ENCODE results near the gene NRL. TPM values are rescaled to one million over a fixed set of nuclear protein-coding genes. Genes with fewer than 3 reads are reported as not detected.

NRL gene
- total and polyA plus RNA-seq, 7 donors = 1.2 to 5.1 (median 2.4) TPM

GRCh38 chr14:24159777-24160498 lies 45.2 kb upstream of the NRL start:
- H3K4me3 ChIP-seq = no peak overlapping the region
- H3K27ac ChIP-seq = no peak overlapping the region
- no peaks in the 10 kb centered on the region for H3K9me3 ChIP-seq
- H3K36me3 ChIP-seq (ENCODE audit: insufficient read depth in 1 of 2, low read depth in 1 of 2) = peaks cover 6 to 75% of the 10 kb centered on the region in 2 donors
- intact Hi-C loops (cut with DNase I) = loop anchor here in 1 of 2 donors (2.0 kb wide), 2 partner anchors 51 to 101 kb away; no protein-coding TSS in a partner anchor
- peak in 1 of 2 donors; percentile 47 for DNase-seq
- ATAC-seq = no peak
- H3K27me3 ChIP-seq (ENCODE audit: insufficient read depth in 3 of 3, low read length in 2 of 3) = no peaks in the 10 kb centered on the region
- TF ChIP-seq CTCF (IDR thresholded peaks at IDR 0.05) = no peak
- WGBS, 3 donors = 81 to 93% (median 81%) methylated on average over 11 of the region's 11 CpGs
- H3K4me1 ChIP-seq = peaks cover 19% of the 10 kb centered on the region

DNA sequence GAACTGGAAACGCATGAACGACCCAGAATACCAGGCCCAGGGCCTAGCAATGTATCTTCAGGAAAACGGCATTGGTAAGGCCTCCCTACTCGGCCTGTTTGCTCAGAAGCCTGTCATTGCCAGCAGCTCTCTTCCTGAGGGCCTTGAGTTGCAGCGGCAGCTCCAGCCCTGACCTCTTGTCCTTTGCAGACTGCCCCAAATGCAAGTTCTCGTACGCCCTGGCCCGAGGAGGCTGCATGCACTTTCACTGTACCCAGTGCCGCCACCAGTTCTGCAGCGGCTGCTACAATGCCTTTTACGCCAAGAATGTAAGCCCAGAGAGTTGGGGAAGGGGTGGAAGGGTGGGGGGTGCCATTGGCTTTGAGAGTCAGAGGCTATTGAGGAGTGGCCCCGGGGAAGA lies 42.6 kb upstream of the NRL start:
- H3K4me1 ChIP-seq = peaks cover 16% of the 10 kb centered on the region
- whole genome bisulfite sequencing, 3 donors = 90 to 93% (median 92%) methylated on average over 12 of the region's 12 CpGs
- intact Hi-C loops (cut with DNase I) = no loop called here
- peaks cover 3 to 75% of the 10 kb centered on the region in 2 donors for H3K36me3 ChIP-seq (ENCODE audit: insufficient read depth in 1 of 2, low read depth in 1 of 2)
- H3K9me3 ChIP-seq = no peaks in the 10 kb centered on the region
- no peak overlapping the region for H3K27ac ChIP-seq
- H3K4me3 ChIP-seq = no peak overlapping the region
- DNase-seq = peak in 1 of 2 donors; percentile 16
- no peak for TF ChIP-seq CTCF (IDR thresholded peaks at IDR 0.05)
- no peak for ATAC-seq
- no peaks in the 10 kb centered on the region for H3K27me3 ChIP-seq (ENCODE audit: insufficient read depth in 3 of 3, low read length in 2 of 3)

DNA sequence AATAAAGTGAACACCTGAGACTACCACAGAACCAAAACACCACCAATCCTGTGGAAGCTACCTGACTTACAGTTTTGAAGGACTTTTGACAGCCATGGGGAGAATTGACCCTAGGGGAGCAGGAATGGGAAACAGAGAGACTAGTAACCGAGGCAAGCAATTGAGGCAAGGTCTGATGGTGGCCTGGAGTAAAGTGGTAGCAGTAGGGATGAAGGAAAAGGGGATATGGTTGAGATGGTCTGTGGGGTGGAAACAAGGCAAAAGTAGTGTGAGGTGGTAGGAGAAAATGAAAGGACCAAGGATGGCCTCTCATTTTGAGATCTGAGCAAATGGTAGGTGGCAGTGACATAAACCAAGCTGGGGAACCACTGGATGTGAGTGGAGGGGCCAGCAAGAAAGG lies 42.1 kb upstream of the NRL start:
- Histone ChIP-seq H3K36me3 (ENCODE audit: insufficient read depth in 1 of 2, low read depth in 1 of 2) (peaks cover 3 to 80% of the 10 kb centered on the region in 2 donors), H3K9me3 (no peaks in the 10 kb centered on the region), H3K4me1 (peaks cover 12% of the 10 kb centered on the region), H3K27me3 (ENCODE audit: insufficient read depth in 3 of 3, low read length in 2 of 3) (no peaks in the 10 kb centered on the region), H3K4me3 (no peak overlapping the region), H3K27ac (no peak overlapping the region)
- no peak for TF ChIP-seq CTCF (IDR thresholded peaks at IDR 0.05)
- DNase-seq (no peak), ATAC-seq (no peak)
- 89 to 93% (median 91%) methylated on average over 1 of the region's 1 CpG for WGBS, 3 donors
- intact Hi-C loops (cut with DNase I) = no loop called here

DNA sequence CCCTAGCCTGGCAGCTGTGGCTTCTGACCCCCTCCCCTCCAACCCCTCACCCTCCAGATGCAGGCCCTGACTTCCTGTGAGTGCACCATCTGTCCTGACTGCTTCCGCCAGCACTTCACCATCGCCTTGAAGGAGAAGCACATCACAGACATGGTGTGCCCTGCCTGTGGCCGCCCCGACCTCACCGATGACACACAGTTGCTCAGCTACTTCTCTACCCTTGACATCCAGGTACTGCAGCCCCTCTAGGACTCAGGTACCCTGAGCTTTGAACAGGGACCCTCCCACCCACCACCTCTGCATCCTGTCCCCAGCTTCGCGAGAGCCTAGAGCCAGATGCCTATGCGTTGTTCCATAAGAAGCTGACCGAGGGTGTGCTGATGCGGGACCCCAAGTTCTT lies 40.4 kb upstream of the NRL start:
- TF ChIP-seq CTCF (IDR thresholded peaks at IDR 0.05) = no peak
- Histone ChIP-seq H3K36me3 (ENCODE audit: insufficient read depth in 1 of 2, low read depth in 1 of 2) (peaks cover 3 to 89% of the 10 kb centered on the region in 2 donors), H3K27me3 (ENCODE audit: insufficient read depth in 3 of 3, low read length in 2 of 3) (no peaks in the 10 kb centered on the region), H3K4me3 (no peak overlapping the region), H3K4me1 (no peaks in the 10 kb centered on the region), H3K27ac (no peak overlapping the region), H3K9me3 (no peaks in the 10 kb centered on the region)
- ATAC-seq (no peak), DNase-seq (peak in 1 of 2 donors; percentile 44)
- intact Hi-C loops (cut with DNase I) = no loop called here
- WGBS, 3 donors = 92 to 95% (median 94%) methylated on average over 10 of the region's 10 CpGs
